Fibroblast of pulmonary artery (primary cell): ENCODE data around the gene AASS.

Experiments used
- DNase-seq: peaks from one replicate; pipeline ENCODE4 v3.0.0-alpha.2; 2010; ENCODE audit warnings: low read depth
- H3K4me3 ChIP-seq: replicated peaks from 2 replicates; pipeline ENCODE4 v1.5.1; 2011; ENCODE audit warnings: low read depth, mild to moderate bottlenecking, control low read depth, low read length, moderate library complexity
- CTCF ChIP-seq: IDR thresholded peaks from 2 replicates; pipeline ENCODE4 v1.5.1; 2011; ENCODE audit warnings: mild to moderate bottlenecking, control low read depth, low read length, inconsistent platforms; ENCODE audit errors: missing control alignments

The AASS gene

GRCh38 chr7:122161628-122162027 lies 17.6 kb upstream of the AASS start:
- DNase-seq, result no peak
- H3K4me3 ChIP-seq, result no peak overlapping the region
- no peak for TF ChIP-seq CTCF

GRCh38 chr7:122155566-122155965 lies 11.5 kb upstream of the AASS start:
- H3K4me3 ChIP-seq, result no peak overlapping the region
- TF ChIP-seq CTCF, result no peak
- DNase-seq, result no peak

DNA sequence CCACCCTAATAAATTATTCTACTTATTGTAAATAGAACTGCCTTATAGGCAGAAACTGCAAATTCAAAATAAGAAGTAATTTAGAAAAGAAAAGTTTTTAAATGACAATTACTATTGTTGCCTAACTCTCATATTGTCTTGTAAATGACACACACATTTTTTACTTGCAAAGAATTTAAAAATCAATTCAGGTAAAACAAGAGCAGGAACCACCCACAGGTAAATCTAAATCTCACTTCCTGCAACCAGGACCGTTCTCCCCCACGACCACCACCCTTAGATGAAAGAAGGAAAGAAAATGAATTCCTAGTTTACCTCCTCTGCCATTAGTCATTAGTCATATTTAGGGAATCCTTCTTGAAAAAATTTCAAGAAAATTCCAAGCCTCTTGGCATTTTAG lies 4.8 kb upstream of the AASS start:
- TF ChIP-seq CTCF, result no peak
- no peak for DNase-seq
- no peak overlapping the region for H3K4me3 ChIP-seq

- TF ChIP-seq CTCF, result no peak
- DNase-seq, result no peak
- no peak overlapping the region for H3K4me3 ChIP-seq
These were observed 4.0 kb upstream of the AASS start for GRCh38 chr7:122148081-122148480.

- no peak overlapping the region for H3K4me3 ChIP-seq
- no peak for TF ChIP-seq CTCF
- no peak for DNase-seq
These were observed 2.0 kb upstream of the AASS start for GRCh38 chr7:122145937-122146645.

DNA sequence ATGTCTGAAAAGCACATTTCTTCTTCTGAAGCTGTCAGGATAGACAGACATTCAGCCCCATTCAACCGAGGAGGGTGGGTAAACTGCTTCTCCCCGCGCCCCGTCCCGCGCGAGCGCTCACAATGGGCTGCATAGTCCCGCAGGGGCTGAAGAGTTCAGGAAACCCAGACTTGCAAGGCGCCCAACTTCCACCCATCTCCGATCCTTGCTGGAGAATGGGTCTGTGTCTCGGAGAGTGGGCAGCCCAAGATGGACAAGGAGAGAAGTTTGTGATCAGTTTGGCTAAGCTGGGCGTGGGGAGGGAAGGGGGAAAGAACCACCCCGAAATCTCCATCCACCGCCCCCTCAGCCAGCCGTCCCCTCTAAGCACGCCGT lies 686 bp downstream of the AASS start:
- DNase-seq, result peak; percentile 30
- peak overlapping the region; percentile 74 for H3K4me3 ChIP-seq
- TF ChIP-seq CTCF, result no peak

DNA sequence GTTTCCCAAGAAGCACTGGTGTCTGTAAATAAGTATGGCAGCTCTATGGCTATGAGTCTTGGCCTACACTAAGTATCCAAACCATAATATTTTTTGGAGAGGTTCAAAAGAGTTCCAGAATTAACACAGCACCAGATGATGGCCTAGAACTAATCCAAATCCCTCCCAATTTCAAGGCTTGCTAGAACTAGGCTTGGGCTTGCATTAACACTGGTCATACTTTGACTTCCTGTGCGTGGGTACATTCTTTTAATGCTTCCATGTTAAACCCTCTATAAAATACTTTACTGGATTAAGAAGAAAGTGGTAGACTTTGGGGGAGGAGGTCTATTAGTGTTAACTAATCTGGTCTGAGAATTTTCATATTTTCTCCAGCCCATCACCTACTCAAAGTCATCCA lies 3.1 kb downstream of the AASS start:
- DNase-seq, result no peak
- H3K4me3 ChIP-seq, result no peak overlapping the region
- no peak for TF ChIP-seq CTCF
